HL-60/S4 treated with phorbol 12-myristate 13-acetate at 8.2 ng/mL for 4 days and 3 days (cell line): ENCODE measurements around the gene TSPAN8.
"Not testable (repeated sequence)": the region's sequence is repeated elsewhere in the genome, so short reads cannot be mapped to it uniquely, and the experiment has no call there.

Source experiments
- in situ Hi-C: fragments of 300-500 bp; cut with MboI; formaldehyde crosslinking; loops from 2 replicates; pipeline ENCODE4 v1.15.0; 2022; ENCODE audit warnings: low sequenced_read_pairs

The TSPAN8 gene

DNA sequence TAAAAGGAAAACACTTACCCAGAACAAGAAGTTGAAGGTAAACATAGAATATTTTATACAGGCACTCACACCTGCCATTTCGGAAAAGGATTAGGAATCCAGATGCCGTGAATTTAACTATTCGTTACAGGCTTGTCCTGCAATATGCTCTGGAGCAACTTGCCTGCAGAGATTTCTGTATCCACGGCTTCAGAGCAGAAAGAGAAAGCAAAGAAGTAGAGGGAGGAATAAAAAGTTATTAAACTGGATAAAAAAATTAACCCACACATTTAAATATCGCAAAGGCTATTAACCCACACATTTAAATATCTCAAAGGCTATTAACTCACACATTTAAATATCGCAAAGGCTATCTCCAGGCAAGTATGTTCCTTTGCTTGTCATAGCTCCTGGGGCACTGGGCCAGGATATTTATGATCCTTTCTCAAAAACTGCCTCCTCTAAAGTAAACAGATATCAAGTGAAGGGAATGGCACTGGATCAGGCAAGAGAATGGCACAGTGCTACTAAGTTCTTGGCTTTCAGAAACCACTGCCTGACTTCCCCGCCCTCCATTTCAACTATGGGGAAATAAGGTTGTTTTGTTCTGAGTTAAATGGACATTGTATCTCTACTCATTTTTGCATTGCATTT is at the start of gene TSPAN8:
TSPAN8 (minus strand) TSS at position 399 of the 633 bp plus-strand sequence; CDS start at position 78, 321 bp downstream.
- in situ Hi-C loops: no loop called here

DNA sequence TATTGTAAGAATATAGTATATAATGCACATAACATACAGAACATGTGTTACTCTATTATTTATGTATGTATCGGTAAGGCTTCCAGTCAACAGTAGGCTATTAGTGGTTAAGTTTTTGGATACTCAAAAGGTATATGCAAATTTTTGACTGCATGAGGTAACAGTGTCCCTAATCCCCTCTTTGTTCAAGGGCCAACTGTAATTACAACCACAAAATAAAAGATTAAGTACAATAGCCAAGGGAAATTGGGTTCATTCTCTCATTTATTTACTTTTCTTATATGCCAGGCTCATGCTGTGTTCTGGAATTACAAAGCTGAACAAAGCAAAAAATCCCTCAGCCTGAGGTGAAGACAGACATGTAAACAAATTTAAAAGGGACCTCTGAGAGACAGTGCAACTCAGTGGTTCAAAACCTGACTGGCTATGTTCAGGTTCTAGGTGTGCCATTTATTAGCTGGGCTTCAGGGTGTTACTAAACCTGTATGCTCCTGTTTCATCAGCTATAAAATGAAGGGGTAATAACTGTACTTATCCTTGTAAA is 43.4 kb upstream of the TSPAN8 start:
- in situ Hi-C loops: no loop called here

DNA sequence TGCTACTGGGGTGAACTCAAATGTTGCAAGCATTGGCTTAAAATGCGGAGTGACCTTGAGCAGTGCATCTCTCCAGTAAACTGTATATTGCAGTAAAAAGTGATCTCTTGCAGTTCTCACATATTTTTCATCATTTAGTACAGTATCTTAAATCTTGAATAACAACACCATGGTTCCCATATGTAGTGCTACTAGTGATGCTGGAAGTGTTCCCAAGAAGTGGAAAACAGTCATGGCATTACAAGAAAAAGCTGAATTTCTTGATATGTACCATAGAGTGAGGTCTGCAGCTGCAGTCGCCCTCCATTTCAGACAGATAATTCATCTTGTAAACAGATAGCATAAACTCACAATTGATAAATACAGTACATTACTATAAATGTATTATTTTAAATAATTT is 42.9 kb upstream of the TSPAN8 start:
- in situ Hi-C loops: no loop called here

DNA sequence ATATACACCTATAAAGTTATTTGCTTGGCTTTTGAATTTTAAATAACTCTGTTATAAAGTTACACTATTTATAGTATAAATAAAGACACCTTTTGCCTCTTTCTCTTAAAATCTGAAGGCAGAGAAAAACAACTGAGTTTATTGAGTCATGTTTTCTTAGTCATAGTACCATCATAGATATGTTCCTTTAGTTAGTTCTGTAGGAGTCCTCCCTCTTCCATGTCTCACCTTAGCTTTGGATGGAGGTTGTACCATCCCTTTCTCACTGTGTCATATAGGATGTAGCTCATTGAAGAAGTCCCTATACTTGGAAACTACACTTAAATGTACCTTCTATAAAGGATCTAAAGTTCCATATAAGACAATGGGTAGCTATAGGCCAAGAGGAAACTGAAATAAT is 39.7 kb upstream of the TSPAN8 start:
- in situ Hi-C loops: no loop called here

DNA sequence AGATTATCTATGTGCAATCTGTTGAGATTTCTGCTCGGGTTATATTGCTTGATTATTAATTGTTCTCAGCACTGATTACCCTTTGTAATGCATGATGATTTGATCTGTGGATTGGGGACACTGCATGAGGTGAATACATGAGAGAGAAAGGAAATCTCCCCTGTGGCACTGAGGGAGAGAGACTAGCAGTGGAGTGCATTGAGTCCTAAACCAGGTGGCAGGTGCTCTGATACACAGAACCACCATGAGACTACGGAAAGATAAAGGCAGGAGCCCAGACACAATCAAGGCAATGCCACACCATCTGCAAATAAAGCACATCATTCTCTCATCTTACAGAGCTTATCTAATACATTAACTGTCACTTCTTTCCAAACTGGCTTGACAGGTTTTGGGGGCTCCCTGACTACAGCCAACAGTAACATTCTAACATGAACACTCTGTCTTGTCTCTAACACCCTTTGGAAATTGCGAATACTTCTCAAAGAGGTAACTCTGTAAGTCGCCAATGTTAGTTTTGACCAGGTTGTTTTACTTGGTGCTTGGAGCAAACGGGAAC is 37.6 kb upstream of the TSPAN8 start:
- in situ Hi-C loops: no loop called here

DNA sequence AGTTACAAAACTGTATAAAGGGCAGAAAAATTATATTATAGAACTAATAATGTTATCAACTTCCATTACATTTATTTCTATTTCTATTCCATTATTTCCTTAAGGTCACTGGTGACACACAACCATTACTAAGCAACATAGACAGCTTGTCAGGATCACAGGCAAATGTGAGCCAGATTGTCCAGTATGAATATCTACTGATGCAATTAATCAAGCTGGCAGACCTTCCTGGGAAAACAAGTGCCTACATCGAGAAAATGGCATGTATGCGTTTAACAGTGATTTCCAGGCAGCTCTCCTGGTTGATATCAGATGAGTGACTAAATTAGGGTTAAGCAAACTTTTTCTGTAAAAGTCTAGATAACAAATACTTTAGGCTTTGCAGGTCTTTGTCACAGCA is 36.9 kb upstream of the TSPAN8 start:
- in situ Hi-C loops: no loop called here

DNA sequence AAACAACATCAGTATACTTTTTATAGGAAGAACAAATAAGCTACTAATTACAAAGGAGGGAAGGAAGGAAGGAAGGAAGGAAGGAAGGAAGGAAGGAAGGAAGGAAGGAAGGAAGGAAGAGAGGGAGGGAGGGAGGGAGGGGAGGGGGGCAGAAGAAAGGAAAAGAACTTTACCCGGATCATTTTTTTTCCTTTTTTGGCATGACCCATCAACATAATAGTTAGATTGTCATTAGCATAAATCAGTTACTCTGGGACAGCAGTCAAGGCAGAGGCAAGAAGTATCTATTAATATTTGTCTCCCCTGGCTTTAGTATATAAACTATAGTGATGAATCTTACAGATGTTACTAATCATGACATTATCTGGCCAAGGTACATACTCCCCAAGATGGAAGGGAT is 35.2 kb upstream of the TSPAN8 start:
- in situ Hi-C loops: no loop called here

DNA sequence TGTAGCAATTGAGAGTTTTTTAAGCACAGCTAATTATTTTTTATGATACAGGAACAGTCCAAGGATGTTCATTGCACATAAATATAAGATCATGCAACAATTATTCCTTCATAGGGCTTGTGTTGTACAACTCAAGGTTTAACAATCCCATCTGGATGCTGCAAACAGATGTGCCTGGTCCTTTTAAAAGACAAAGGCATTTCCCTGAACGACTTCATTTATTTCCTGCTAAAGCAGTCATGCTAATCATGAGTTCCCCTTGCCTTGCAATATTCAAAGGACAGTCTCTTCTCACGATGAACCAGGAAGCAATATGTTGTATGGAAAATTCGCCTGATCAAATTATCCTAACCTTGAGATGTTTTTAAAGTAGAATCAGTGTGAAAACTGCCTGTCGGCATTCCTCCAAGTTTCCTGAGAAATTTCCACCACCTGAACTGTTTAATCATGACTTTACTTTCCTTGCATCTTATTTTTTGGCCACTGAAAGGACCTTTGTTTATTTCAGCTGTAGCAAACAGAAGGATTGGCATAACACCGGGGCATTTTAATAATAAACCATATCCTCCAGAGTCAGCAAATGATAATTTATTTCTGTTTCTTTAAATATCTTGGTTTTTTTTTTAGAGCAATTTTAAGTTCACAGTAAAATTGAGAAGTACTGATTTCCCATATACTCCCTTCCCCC is 33.9 kb upstream of the TSPAN8 start:
- in situ Hi-C loops: no loop called here

DNA sequence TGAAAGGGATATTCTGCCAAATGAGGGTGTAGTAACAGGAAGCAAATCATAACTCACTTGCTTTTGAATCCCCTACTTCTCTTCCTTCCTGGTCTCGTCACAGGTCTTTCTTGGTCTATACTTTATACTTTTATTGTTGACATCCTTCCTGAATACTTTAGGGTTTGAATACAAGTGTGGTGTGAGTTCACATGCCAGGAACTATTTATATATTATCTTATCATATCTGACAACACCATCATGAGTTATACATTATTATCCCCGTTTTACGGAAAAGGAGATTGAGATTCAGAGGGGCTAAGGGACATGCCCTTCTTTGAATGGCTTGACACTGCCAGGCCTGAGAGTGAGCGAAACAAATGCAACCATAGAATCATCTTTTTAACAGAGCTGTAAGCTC is 33.0 kb upstream of the TSPAN8 start:
- in situ Hi-C loops: no loop called here

DNA sequence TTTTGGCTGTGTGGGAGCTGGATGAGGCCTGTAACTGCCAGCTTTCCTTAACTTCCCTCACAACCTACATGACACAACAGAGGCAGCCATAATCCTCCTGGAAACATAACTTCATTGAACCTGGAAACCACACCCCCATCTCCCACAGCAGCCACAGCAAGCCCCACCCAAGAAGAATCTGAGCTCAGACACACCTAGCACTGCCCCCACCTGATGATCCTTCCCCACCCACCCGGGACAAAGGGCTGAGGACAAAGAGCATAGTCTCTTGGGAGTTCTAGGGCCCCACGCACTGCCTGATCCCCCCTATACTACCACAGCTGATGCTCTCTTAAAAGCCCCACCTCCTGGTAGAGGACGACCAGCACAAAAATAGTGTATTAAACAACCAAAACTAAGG is 29.6 kb upstream of the TSPAN8 start:
- in situ Hi-C loops: no loop called here

DNA sequence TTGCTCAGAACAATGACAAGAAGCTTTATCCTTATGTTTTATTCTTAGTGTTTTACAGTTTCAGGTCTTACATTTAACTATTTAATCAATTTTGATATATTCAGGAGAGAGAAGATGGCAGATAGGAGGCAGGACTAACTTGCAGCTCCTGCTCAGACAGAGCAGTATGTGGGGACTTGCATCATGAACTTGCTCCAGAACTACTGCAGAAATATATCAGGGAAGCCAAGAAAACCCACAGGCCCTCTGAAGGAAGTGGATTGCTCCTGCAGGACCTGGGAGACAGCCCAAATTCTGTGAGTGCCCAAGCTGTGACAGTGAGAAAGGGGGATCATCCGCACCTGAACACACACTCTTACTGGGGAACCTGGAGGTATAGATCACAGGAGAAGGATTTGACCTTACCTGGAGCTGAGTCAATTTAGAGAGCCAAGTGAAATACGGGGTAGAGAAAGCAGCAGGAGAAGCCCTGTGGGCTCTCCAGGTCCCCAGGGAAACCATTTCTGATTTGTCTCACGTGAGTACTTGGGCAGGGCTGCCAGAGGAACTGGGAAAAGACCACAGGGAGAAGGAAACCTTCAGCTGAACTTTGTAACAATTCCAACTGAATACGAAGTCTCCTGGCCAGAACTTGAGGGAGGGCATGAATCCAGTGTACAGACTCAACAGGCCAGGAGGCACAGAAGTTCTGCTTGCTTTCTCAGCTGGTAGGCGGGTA is 28.9 kb upstream of the TSPAN8 start:
- in situ Hi-C loops: no loop called here

DNA sequence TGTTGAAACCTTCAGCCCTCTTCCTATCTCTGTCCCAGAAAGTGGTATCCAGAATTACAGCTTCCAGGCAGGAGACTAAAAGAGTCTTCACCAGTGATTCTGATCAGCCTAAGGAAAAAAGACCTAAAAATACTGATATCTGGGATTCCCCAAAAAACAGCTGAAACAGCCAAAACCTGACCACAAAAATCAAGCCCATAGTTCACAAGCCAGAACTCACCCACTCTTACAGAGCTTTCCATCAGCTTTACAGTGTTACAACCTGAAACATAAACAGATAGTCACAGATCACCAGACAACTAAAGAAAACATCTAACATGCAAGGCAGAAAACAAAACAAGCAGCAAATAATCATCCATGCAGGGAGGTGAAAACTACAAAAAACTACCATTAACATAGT is 26.0 kb upstream of the TSPAN8 start:
- in situ Hi-C loops: no loop called here

DNA sequence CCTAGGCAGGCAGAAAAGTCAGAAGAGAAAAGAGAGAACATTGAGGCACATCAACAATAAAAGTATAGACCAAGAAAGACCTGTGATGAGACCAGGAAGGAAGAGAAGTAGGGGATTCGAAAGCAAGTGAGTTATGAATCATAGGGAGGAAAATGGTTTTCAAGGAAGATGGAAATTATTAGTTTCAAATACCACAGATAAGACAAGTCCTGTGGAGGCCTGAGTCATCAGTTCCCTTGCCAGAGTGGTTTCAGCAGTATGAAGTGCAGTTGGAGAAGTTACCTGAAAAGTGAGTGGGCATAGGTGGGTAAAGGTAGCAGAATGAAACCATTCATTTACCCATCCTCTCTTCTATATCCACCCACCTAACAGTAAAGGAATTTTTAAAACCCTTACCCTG is 25.2 kb upstream of the TSPAN8 start:
- in situ Hi-C loops: no loop called here

DNA sequence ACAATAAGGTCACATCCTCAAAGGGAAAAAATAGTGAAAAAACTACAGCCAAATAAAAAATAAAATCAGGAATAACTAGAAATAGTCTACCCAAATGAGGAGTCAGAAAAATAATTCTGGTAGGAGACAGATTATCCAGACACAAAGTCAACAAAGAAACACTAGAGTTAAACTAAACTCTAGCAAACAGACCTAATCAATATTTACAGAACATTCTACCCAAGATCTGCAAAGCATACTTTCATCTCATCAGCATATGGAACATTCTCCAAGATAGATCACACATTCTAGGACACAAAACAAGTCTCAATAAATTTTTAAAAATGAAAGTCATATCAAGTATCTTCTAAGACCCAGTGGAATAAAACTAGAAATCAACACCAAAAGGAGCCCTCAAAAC is 20.4 kb upstream of the TSPAN8 start:
- in situ Hi-C loops: no loop called here

DNA sequence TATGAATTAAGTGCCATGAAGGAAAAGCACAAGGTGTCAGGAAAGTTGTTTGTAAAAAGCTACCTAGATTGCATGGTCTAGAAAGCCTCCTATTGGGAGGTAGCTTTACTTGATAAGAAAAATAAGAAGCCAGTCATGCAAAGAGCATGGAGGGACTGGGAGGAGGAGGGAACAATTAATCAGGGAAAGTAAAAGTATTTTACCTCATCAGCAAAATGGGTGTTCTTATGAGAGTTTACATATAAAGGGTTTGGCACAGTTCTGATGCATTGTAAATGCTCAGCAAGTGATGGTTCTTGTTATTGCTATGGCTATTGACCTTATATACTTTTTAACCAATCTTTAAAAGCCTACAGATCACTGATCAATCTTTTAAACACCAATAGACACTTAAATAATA is 17.0 kb upstream of the TSPAN8 start:
- in situ Hi-C loops: no loop called here

DNA sequence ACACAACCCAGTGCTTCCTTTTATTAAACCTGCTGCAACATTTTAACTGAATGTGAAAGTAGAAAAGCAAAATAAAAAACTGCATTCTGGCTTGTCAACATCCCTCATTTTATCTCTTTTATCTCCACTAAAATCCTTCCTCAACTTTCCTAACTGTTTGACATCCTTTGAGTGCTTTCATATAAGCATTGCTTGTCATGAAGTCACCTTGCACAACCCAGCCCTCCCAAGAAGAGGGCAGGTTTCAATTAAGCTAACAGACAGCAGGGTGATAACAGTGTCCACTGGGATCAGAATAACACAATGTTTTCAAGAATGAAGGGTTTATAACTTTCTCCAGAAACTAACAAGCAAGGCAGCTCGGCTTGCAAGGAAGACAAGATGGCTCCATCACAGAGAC is 16.3 kb upstream of the TSPAN8 start:
- in situ Hi-C loops: no loop called here

DNA sequence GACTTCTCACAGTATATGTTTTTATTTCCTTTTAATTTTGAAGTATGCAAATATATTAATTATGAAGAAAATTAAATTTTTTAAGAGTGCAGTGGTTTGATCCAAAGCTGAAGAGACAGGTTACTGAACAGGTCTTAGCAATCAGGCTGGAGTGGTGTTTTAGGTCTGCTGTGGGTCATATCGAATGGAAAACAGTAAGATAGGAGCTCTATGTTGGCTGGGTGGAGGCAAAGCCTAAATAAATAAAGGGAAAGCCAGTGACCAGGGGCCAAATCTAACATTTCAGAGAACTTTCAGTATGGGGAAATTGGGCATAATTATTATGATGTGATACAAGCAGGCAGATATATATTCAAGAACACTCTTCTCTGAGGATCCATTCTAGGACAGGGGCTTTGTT is 12.7 kb upstream of the TSPAN8 start:
- in situ Hi-C loops: no loop called here

DNA sequence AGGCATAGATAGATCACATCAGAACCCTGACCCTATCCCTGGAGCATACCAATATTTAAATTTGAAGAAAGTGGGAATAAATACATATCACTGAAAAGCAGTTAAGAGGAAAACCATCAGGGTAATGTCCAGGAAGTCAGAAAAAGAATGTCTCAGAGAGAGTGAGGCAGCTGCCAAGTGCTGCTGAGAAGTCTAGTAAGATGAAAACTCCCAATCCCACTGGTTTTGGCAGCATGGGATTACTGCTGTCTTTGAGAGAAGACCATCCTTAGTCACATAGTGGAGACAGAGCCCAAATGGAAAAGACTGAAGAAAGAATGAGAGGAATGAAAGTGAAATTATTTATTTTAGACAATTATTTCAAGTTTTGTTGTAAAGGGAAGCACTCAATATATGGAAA is 11.5 kb upstream of the TSPAN8 start:
- in situ Hi-C loops: no loop called here

DNA sequence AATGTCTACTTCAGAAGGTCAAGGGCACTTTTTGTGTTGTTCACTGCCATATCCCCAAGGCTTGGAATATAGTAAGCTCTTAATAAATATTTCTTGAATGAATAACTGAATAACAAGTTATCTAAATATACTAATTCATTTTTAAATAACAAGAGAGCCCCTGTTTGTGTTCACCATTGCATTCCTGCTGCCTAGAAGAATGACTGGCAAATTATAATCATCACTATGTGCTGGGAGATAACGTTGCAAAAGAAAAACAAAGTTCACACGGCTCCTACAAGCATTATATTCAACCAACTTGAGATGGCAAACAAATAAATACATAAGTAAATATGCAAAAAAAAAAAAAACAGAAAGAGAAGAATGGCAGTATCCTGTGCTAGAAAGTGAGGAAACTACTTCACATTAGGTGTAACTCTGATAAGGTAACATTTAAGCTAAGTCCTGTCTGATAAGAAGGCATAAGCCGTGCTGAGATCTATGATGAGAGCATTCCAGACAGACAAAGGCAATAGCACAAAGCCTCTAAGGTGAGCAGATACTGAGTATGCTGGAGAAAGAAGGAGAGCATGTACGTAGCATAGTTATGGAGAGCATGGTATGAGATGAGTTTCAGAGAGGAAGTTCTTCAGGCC is 9.2 kb upstream of the TSPAN8 start:
- in situ Hi-C loops: no loop called here

DNA sequence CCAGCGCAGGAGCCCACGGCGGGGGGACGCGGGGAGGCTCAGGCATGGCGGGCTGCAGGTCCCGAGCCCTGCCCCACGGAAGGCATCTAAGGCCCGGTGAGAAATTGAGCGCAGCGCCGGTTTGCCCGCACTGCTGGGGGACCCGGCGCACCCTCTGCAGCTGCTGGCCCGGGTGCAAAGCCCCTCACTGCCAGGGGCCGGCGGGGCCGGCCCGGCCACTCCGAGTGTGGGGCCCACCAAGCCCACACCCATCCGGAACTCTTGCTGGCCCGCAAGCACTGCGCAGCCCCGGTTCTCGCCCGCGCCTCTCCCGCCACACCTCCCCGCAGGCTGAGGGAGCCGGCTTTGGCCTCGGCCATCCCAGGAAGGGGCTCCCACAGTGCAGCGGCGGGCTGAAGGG is 8.5 kb upstream of the TSPAN8 start:
- in situ Hi-C loops: no loop called here

DNA sequence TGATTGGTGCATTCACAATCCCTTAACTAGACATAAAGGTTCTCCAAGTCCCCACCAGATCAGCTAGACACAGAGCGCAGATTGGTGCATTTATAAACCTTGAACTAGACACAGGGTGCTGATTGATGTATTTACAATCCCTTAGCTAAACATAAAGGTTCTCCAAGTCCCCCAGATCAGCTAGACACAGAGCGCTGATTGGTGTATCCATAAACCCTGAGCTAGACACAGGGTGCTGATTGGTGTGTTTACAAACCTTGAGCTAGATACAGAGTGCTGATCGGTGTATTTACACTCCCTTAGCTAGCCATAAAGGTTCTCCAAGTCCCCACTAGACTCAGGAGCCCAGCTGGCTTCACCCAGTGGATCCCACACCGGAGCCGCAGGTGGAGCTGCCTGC is 8.0 kb upstream of the TSPAN8 start:
- in situ Hi-C loops: not testable (repeated sequence)
